Measurements from ENCODE around the gene ANAPC13.

The ANAPC13 gene

GRCh38 chr3:134437211-134437752 lies 48.5 kb downstream of the ANAPC13 start:
- H3K27ac ChIP-seq (ENCODE audit: low read length): no peak overlapping the region
- H3K27me3 ChIP-seq (ENCODE audit: control insufficient read depth in 1 of 2, insufficient read depth in 2 of 2, low read length in 2 of 2): no peaks in the 10 kb centered on the region
- H3K4me1 ChIP-seq (ENCODE audit: control insufficient read depth, insufficient read depth, low read length): no peaks in the 10 kb centered on the region
- no peaks in the 10 kb centered on the region for H3K36me3 ChIP-seq (ENCODE audit: control insufficient read depth in 2 of 2, insufficient read depth in 2 of 2, low read length in 2 of 2)
- H3K4me3 ChIP-seq (ENCODE audit: low read length in 2 of 2): no peak overlapping the region
- H3K9ac ChIP-seq (ENCODE audit: low read length in 2 of 2): no peak overlapping the region
- H3K9me3 ChIP-seq (ENCODE audit: control insufficient read depth in 2 of 2, low read length in 2 of 2): no peaks in the 10 kb centered on the region

GRCh38 chr3:134432236-134432635 lies 53.5 kb downstream of the ANAPC13 start:
- H3K4me1 ChIP-seq (ENCODE audit: control insufficient read depth, insufficient read depth, low read length): no peaks in the 10 kb centered on the region
- no peaks in the 10 kb centered on the region for H3K36me3 ChIP-seq (ENCODE audit: control insufficient read depth in 2 of 2, insufficient read depth in 2 of 2, low read length in 2 of 2)
- H3K27me3 ChIP-seq (ENCODE audit: control insufficient read depth in 1 of 2, insufficient read depth in 2 of 2, low read length in 2 of 2): peaks cover 0 to 2% of the 10 kb centered on the region in 2 donors
- H3K4me3 ChIP-seq (ENCODE audit: low read length in 2 of 2): no peak overlapping the region
- H3K9ac ChIP-seq (ENCODE audit: low read length in 2 of 2): no peak overlapping the region
- H3K27ac ChIP-seq (ENCODE audit: low read length): no peak overlapping the region
- H3K9me3 ChIP-seq (ENCODE audit: control insufficient read depth in 2 of 2, low read length in 2 of 2): no peaks in the 10 kb centered on the region

GRCh38 chr3:134430950-134431445 lies 54.8 kb downstream of the ANAPC13 start:
- Histone ChIP-seq H3K27me3 (ENCODE audit: control insufficient read depth in 1 of 2, insufficient read depth in 2 of 2, low read length in 2 of 2) (peaks cover 0 to 2% of the 10 kb centered on the region in 2 donors), H3K9me3 (ENCODE audit: control insufficient read depth in 2 of 2, low read length in 2 of 2) (no peaks in the 10 kb centered on the region), H3K4me3 (ENCODE audit: low read length in 2 of 2) (no peak overlapping the region)

GRCh38 chr3:134430174-134430573 lies 55.6 kb downstream of the ANAPC13 start:
- no peak overlapping the region for H3K9ac ChIP-seq (ENCODE audit: low read length in 2 of 2)
- H3K27ac ChIP-seq (ENCODE audit: low read length): no peak overlapping the region
- peaks cover 0 to 2% of the 10 kb centered on the region in 2 donors for H3K27me3 ChIP-seq (ENCODE audit: control insufficient read depth in 1 of 2, insufficient read depth in 2 of 2, low read length in 2 of 2)
- H3K4me1 ChIP-seq (ENCODE audit: control insufficient read depth, insufficient read depth, low read length): no peaks in the 10 kb centered on the region
- no peaks in the 10 kb centered on the region for H3K9me3 ChIP-seq (ENCODE audit: control insufficient read depth in 2 of 2, low read length in 2 of 2)
- H3K4me3 ChIP-seq (ENCODE audit: low read length in 2 of 2): no peak overlapping the region
- H3K36me3 ChIP-seq (ENCODE audit: control insufficient read depth in 2 of 2, insufficient read depth in 2 of 2, low read length in 2 of 2): no peaks in the 10 kb centered on the region

More at GRCh38 chr3:134430950-134431445, 54.8 kb downstream of the ANAPC13 start:
- no peaks in the 10 kb centered on the region for H3K4me1 ChIP-seq (ENCODE audit: control insufficient read depth, insufficient read depth, low read length)
- no peak overlapping the region for H3K9ac ChIP-seq (ENCODE audit: low read length in 2 of 2)
- no peak overlapping the region for H3K27ac ChIP-seq (ENCODE audit: low read length)
- H3K36me3 ChIP-seq (ENCODE audit: control insufficient read depth in 2 of 2, insufficient read depth in 2 of 2, low read length in 2 of 2): no peaks in the 10 kb centered on the region

- Histone ChIP-seq H3K9ac (ENCODE audit: low read length in 2 of 2) (no peak overlapping the region), H3K27ac (ENCODE audit: low read length) (no peak overlapping the region), H3K27me3 (ENCODE audit: control insufficient read depth in 1 of 2, insufficient read depth in 2 of 2, low read length in 2 of 2) (peaks cover 0 to 2% of the 10 kb centered on the region in 2 donors), H3K9me3 (ENCODE audit: control insufficient read depth in 2 of 2, low read length in 2 of 2) (no peaks in the 10 kb centered on the region), H3K36me3 (ENCODE audit: control insufficient read depth in 2 of 2, insufficient read depth in 2 of 2, low read length in 2 of 2) (no peaks in the 10 kb centered on the region), H3K4me1 (ENCODE audit: control insufficient read depth, insufficient read depth, low read length) (no peaks in the 10 kb centered on the region), H3K4me3 (ENCODE audit: low read length in 2 of 2) (no peak overlapping the region)
Measured at GRCh38 chr3:134428401-134428800, 57.4 kb downstream of the ANAPC13 start.

Measured in stomach smooth muscle (tissue), 2 donors.